HG03342 (cell line): Measurements from ENCODE around the gene KRTAP3-3.
"Not testable (repeated sequence)": the region's sequence is repeated elsewhere in the genome, so short reads cannot be mapped to it uniquely, and the experiment has no call there.

ENCODE experiments used
- ATAC-seq: cut with Tn5 transposase; IDR thresholded peaks from one replicate; pipeline ENCODE4 v1.9.1; 2021; ENCODE audit warnings: mild to moderate bottlenecking, moderate library complexity; ENCODE audit not compliant: unreplicated experiment

The KRTAP3-3 gene

GRCh38 chr17:40993839-40994238 is at the start of gene KRTAP3-3:
TSS of gene KRTAP3-3 (minus strand) at chr17:40994164. CDS start at chr17:40994097, 67 bp downstream.
- no peak for ATAC-seq

- no peak for ATAC-seq
Measured at GRCh38 chr17:41042953-41043352, 49.0 kb upstream of the KRTAP3-3 start.

GRCh38 chr17:41040783-41041571 is 47.0 kb upstream of the KRTAP3-3 start, which contains the start of gene KRTAP1-1:
TSS of gene KRTAP1-1 (minus strand) at chr17:41041450. CDS start at chr17:41041397, 53 bp downstream.
- not testable (repeated sequence) for ATAC-seq

- no peak for ATAC-seq
Measured at GRCh38 chr17:41037853-41038350, 43.9 kb upstream of the KRTAP3-3 start.

GRCh38 chr17:41034346-41034935 is 40.5 kb upstream of the KRTAP3-3 start, which contains the start of gene KRTAP1-3:
TSS of gene KRTAP1-3 (minus strand) at chr17:41034874. CDS start at chr17:41034821, 53 bp downstream.
- ATAC-seq = not testable (repeated sequence)

- ATAC-seq = no peak
Measured at GRCh38 chr17:41029633-41030245, 35.8 kb upstream of the KRTAP3-3 start, which contains the start of gene KRTAP1-4. TSS of gene KRTAP1-4 (minus strand) at chr17:41030195. CDS start at chr17:41030078, 117 bp downstream.

- ATAC-seq = no peak
Measured at GRCh38 chr17:41026715-41027471, 32.9 kb upstream of the KRTAP3-3 start, which contains the start of gene KRTAP1-5. TSS of gene KRTAP1-5 (minus strand) at chr17:41027208. CDS start at chr17:41027155, 53 bp downstream.

GRCh38 chr17:41024697-41025096 is 30.7 kb upstream of the KRTAP3-3 start:
- no peak for ATAC-seq

GRCh38 chr17:41020336-41020735 is 26.4 kb upstream of the KRTAP3-3 start:
- ATAC-seq = no peak

- ATAC-seq = no peak
Measured at GRCh38 chr17:41019415-41019814, 25.5 kb upstream of the KRTAP3-3 start.

GRCh38 chr17:41018541-41018940 is 24.6 kb upstream of the KRTAP3-3 start:
- ATAC-seq = no peak

GRCh38 chr17:41016578-41017215 is 22.7 kb upstream of the KRTAP3-3 start:
- no peak for ATAC-seq

- ATAC-seq = no peak
Measured at GRCh38 chr17:41015454-41015853, 21.5 kb upstream of the KRTAP3-3 start.

GRCh38 chr17:41013606-41014005 is 19.6 kb upstream of the KRTAP3-3 start:
- no peak for ATAC-seq

GRCh38 chr17:41013181-41013580 is 19.2 kb upstream of the KRTAP3-3 start:
- ATAC-seq = no peak

- ATAC-seq = no peak
Measured at GRCh38 chr17:41012326-41013120, 18.6 kb upstream of the KRTAP3-3 start.

- ATAC-seq = no peak
Measured at GRCh38 chr17:41010441-41010840, 16.5 kb upstream of the KRTAP3-3 start.

GRCh38 chr17:41009936-41010335 is 16.0 kb upstream of the KRTAP3-3 start:
- no peak for ATAC-seq

GRCh38 chr17:41009301-41009760 is 15.4 kb upstream of the KRTAP3-3 start:
- no peak for ATAC-seq
